Measurements from ENCODE around the gene ADAMTSL4.
"Not testable (repeated sequence)": the region's sequence is repeated elsewhere in the genome, so short reads cannot be mapped to it uniquely, and the experiment has no call there.

ADAMTSL4 gene

GRCh38 chr1:150598346-150598745 lies 49.1 kb downstream of the ADAMTSL4 start:
- not testable (repeated sequence) for DNase-seq

DNA sequence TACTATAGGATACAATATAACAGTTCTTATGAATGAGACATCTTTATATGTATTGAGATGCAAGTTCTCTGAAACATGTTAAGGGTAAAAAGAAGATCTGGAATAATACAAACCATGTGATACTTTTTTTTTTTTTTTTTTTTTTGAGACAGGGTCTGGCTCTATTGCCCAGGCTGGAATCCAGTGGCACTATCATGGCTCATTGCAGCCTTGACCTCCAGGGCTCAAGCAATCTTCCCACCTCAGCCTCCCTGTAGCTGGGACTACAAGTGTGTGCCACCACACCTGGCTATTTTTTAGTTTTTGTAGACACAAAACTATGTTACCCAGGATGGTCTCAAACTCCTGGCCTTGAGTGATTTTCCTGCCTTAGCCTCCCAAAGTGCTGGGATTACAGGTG lies 52.3 kb downstream of the ADAMTSL4 start:
- DNase-seq, result no peak

DNA sequence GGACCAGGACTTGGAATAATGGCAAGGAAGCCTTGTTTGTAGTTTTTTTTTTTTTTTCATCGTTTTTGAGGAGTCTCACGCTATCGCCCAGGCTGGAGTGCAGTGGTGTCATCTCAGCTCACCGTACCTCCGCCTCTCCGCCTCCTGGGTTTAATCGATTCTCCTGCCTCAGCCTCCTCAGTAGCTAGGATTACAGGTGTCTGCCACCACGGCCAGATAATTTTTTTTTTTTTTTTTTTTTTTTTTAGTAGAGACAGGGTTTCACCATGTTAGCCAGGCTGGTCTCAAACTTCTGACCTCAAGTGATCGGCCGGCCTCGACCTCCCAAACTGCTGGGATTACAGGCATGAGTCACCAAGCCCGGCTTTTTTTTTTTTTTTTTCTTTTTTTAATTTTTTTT lies 53.2 kb downstream of the ADAMTSL4 start:
- not testable (repeated sequence) for DNase-seq

- no peak for DNase-seq
These were observed 54.5 kb downstream of the ADAMTSL4 start for GRCh38 chr1:150603711-150604110.

DNA sequence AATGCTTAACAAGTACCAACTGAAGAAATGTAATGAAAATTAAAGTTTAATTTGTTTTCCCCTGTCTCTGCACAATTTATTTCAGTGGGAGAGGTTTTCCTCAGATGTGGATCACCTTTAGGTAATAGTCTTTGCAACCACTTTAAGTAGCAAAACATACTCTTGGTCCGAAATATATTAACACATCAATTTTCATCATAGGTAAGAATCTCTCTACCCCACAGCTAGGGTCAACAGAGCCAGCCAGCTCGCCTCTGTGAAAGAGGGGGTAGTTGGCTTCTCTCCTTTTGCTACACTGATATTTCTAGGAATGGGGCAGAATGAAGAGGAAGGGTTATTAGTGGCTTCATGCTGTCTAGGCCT lies 55.0 kb downstream of the ADAMTSL4 start:
- DNase-seq, result no peak

- DNase-seq, result not testable (repeated sequence)
These were observed 56.2 kb downstream of the ADAMTSL4 start for GRCh38 chr1:150605451-150605731.

DNA sequence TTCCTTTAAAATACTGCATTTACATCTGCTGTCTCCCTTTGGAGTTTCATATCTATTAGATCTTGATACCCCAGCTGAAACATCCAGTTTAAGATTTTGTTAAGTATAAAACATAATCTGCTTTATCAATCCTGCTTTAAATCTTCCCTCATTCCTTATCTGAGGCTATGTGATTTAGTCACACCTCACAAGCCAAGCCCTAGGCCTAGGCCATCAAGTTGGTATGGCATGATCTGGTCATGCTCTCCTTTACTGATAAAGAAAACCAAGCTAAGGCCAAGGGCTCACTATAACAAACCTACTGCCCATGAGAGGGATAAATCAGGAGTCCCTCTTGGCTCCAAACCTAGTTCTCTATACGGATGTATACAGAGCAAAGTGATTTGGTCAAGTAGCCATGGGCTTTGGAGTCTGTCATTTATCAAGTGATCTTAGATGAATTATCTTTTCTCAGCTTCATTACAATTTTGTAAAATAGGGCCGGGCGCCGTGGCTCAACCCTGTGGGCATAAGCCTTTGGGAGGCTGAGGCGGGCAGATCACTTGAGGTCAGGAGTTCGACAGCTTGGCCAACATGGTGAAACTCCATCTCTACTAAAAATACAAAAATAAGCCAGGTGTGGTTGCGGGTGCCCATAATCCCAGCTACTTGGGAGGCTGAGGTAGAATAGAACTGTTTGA lies 57.4 kb downstream of the ADAMTSL4 start:
- DNase-seq, result no peak

DNA sequence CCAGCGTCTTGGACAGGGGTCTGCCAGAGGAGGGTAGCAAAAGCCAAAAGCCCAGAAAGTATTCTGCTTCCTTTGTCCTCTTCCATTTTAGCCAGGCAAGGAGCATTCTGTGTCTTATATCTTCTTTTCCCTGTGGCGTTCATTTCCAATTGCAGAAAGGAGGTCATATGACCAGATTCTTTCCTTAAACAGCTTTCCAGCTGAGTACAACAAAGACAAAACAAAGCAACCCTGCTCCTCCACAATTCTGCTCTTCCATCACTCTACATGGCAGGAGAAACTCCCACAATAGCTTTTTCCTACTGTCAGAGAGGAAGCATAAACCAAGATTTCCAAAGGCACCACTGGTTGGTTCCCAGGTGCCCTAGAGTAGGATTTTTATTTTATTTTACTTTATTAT lies 60.5 kb downstream of the ADAMTSL4 start:
- no peak for DNase-seq
